HG03095 (cell line): Measurements from ENCODE around the gene HOXC11.

Experiments used
- ATAC-seq: cut with Tn5 transposase; IDR thresholded peaks from one replicate; pipeline ENCODE4 v1.9.1; 2021; ENCODE audit warnings: moderate library complexity; ENCODE audit not compliant: unreplicated experiment

The HOXC11 gene

DNA sequence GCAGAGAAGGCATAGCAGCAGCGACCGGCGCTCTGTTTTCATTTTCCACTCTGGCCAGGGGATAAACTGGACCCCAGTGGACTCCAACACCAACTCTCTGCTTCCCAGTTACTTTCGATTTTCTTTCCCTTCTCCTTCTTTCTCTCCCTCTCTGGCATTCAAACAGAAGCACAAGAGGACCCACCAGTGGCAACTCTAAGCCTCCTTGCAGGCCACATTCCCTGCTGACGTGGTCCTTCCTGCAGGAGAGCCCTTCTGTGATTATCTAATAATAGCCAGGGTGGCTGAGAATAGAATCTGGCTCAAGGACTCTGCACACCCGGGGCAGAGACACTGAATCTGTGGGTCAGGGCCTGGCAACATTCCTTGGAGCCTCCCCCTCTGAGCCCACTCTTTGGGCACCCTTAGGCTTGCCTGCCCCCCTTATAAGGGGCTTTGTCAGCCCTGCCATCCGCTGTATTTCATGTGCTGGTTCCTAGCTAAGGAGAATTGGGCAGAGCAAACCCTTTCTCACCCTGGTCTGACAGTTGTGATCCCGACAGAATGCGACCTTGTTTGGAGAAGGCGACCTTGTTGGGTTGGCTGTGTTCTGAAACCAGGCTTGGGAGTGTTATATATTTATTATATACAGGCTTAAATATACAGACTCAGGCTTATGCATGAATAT lies 47.1 kb downstream of the HOXC11 start:
- no peak for ATAC-seq

DNA sequence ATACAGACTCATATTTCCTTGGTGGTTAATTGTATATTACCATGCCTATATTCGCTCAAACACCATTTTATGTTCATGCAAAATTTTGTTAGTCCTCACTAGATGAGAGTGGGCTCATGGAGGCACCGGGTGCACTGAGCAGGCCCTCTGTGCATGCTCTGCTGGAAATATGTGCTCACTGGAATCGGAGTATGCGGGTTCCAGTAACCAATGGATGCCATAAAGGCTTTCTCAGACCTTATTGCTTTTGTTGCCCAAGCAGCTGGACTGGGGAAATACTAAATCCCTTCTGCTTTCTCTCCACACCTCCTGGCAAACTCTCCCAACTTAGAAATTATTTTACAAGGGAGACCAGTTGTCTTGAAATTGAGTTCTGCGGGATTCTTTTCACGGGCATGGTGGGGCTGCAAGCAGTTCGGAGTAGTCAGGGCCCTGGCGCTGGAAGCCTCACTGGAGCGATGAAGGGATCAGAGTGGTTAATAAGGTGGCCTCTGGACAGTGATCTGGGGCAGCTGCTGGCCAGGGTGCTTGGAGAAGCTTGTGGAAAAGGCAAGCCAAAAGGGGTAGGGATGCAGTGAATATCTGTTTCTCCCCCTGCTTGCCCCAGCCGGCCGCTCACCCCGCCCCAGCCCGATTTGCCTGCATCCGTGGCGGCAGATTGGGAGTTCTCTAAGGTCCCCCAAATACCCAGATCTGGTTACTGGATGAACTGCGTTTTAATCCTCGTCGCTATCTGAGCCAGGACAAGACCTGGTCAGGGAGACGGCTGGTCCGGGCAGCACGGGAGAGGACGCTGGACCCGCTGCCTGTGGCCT lies 47.9 kb downstream of the HOXC11 start:
- ATAC-seq = no peak

- no peak for ATAC-seq
Measured at GRCh38 chr12:54021432-54022013, 48.6 kb downstream of the HOXC11 start.

DNA sequence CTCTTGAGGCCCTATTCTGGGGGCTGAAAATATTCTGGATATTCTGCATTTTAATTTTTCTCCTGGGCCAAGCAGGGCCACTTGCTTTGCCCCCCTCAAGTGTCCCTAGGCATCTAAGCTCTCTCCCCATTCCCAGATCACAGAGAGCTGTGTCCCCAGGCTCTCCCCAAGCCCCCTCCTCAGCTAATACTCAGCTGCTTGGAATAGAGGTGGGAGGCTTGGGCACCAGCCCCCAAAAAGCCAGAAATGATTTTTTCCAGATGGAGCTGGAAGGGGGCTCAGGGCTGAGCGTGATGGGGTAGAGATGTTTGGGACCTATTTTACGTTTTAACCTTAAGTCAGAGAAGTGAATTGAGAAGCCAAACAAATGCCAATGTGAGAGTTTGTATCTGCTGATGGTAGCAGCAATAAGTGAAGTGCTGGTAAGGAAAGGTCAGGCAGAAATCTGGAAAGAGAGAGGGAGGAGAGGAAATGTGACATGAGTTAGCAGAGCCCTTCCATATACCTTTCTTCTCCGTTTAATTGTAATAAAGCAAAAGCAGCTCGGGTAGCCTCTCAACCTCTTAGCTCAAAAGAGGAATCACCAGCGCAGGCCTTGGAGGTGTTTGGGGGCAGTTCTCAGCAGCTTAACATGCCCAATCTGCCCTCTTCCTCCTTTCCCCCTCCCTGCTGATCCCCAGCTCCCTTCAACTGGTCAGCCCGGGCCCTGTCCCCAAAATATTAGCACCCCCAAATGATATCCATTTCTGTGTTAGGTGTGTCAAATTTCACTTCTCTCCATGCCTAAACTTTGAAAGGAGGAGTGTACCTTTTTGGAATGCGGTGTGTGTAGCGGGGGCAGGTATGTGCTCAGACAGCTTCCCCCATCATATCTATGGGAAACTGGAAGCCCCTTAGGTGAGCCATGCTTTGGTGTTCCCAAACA lies 50.3 kb downstream of the HOXC11 start:
- ATAC-seq = no peak

GRCh38 chr12:54024127-54024526 lies 51.2 kb downstream of the HOXC11 start:
- ATAC-seq = no peak

- no peak for ATAC-seq
Measured at GRCh38 chr12:54024581-54025305, 51.8 kb downstream of the HOXC11 start.

DNA sequence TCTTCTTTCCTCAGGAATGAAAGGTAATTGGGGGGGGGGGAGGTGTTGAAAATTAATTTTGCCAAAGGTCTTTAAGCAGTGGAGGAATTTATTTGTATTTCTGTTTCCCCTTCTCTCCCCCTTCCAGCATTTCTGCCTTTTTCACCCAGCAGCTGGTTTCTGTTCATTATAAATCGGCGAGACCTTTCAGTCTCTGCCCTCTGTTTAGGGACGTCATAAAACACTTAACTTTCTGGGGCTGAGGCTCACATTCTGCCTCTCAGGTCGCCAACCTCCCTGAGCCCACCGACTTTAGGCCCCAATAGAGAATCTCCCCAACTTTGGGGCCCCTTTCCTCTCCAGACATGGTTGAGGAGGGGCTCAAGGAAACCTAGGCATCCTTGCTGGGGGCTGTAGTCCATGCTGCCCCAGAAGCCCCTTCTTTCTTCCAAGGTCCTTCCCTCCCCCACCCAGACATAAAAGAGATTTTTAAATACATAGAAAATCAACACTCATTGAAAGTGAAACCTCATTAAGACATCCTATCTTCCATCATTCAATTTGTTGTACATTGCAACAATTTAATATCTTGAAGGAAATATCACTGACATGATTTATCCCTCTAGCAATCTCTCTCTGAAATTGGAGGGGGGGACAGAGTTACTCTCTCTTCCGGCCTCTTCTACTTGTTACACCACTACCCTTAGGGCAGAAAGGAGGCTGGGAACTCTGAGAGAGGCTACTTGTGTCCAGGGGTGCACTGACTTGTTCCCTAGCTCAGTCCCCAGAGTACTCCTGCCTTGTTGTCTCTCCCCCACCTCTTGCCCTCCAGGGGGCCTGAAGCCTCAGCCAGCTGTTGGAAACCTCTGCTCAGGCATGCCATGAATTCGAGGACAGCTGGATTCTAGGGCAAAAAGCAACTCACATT lies 52.8 kb downstream of the HOXC11 start:
- ATAC-seq = no peak

DNA sequence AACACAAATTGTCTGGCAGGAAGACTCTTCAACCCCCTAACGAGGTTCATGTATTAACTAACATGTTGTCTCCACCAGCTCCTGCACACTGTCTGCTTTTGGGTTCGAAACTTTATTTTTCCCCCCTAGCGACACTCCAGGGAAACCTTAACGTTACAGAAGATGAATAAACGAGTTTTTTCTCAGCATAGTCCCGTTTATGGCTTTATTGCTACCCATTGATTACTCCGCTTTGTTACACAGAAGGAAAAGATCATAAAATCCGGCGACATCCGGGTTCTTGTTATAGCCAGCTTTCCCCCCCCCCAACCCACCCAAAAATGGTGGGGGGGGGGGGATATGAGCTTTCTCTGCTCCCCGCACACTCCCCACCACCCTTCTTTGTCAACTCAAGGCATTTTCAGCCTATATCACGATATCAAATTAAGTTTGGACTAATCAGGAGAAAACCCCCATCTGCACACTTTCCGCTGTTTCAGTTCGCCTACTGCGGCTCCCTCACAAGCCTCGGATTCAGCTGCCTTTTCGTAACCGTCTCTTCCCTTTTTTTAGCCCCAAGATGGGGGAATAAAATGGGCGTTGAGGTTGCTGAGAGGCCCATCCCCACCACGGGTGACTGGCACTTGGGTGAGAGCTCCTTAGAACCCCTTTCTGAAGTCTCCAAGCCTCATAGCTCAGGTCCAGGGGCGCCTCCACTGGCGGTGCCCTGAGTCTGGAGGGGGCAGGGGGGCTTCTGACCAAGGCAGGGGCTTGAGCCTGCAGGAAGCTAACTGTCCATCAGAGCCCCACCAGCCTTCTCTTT lies 53.9 kb downstream of the HOXC11 start:
- no peak for ATAC-seq
